ENCODE data around the gene U2AF2.

DNA sequence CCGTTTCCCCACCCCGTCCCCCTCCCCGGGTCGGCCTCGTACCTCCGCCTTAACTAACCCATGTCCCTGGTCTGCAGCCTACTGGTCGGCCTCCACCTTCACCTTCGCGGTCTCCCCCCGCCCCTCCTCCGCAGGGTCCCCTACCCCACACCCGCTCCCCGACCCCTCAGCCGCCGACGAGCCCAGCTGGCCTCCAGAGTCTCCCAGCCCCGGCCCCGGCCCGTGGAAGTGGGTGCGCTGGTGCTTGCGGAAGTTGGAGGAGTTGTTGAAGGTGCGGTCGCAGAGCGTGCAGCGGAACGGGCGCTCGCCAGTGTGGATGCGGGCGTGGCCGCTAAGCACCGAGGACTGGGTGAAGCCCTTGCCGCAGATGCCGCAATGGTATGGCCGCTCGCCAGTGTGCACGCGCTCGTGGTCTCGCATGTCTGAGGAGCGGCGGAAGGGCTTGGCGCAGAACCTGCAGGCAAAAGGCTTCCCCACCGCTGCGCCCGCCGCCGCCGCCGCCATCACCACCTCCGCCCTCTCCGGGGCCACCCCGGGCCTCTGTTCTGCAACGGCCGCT lies 33.1 kb upstream of the U2AF2 start:
- TF ChIP-seq, protein P1, sequence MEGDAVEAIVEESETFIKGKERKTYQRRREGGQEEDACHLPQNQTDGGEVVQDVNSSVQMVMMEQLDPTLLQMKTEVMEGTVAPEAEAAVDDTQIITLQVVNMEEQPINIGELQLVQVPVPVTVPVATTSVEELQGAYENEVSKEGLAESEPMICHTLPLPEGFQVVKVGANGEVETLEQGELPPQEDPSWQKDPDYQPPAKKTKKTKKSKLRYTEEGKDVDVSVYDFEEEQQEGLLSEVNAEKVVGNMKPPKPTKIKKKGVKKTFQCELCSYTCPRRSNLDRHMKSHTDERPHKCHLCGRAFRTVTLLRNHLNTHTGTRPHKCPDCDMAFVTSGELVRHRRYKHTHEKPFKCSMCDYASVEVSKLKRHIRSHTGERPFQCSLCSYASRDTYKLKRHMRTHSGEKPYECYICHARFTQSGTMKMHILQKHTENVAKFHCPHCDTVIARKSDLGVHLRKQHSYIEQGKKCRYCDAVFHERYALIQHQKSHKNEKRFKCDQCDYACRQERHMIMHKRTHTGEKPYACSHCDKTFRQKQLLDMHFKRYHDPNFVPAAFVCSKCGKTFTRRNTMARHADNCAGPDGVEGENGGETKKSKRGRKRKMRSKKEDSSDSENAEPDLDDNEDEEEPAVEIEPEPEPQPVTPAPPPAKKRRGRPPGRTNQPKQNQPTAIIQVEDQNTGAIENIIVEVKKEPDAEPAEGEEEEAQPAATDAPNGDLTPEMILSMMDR (conservative IDR thresholded peaks at IDR 0.05; ENCODE audit: low read depth, low read length) = no peak
- TF ChIP-seq POLR2A (IDR thresholded peaks at IDR 0.05; ENCODE audit: low read depth, low read length) = no peak
